Mesothelial cell of epicardium (in vitro differentiated cells): ENCODE results near the gene DDX1. TPM values are rescaled to one million over a fixed set of nuclear protein-coding genes. Genes with fewer than 3 reads are reported as not detected.

Experiments used
- DNase-seq, 2 experiments: peaks; one replicate each; pipeline ENCODE4 v3.0.0; 2021; ENCODE audit warnings: low spot score in 2 of 2; ENCODE audit not compliant: unreplicated experiment in 2 of 2
- H3K27ac Mint-ChIP-seq: 2 replicates; pipeline ENCODE4 v1.8.0; 2021; ENCODE audit warnings: mixed read lengths
- H3K27me3 Mint-ChIP-seq: 2 replicates; pipeline ENCODE4 v1.8.0; 2021; ENCODE audit warnings: low read depth, mixed read lengths
- H3K36me3 Mint-ChIP-seq: 2 replicates; pipeline ENCODE4 v1.8.0; 2021; ENCODE audit warnings: mixed read lengths
- H3K4me1 Mint-ChIP-seq: 2 replicates; pipeline ENCODE4 v1.8.0; 2021; ENCODE audit warnings: mixed read lengths
- H3K4me3 Mint-ChIP-seq: 2 replicates; pipeline ENCODE4 v1.8.0; 2021; ENCODE audit warnings: mild to moderate bottlenecking, moderate library complexity, mixed read lengths
- H3K9me3 Mint-ChIP-seq: 2 replicates; pipeline ENCODE4 v1.8.0; 2021; ENCODE audit warnings: mixed read lengths
- total RNA-seq: library from RNA; stranded (reverse); gene quantifications from 3 replicates; pipeline ENCODE4 v1.2.1, GENCODE V29; 2021
- TF ChIP-seq, protein P1 (sequence below): fragments of 200-600 bp; sonication (generic); IDR thresholded peaks from one replicate; pipeline ENCODE4 v1.5.0; 2021; ENCODE audit warnings: antibody characterized with exemption; ENCODE audit not compliant: unreplicated experiment

The DDX1 gene
- total RNA-seq, 1 donor from 2014 or later = 88.9 TPM

DNA sequence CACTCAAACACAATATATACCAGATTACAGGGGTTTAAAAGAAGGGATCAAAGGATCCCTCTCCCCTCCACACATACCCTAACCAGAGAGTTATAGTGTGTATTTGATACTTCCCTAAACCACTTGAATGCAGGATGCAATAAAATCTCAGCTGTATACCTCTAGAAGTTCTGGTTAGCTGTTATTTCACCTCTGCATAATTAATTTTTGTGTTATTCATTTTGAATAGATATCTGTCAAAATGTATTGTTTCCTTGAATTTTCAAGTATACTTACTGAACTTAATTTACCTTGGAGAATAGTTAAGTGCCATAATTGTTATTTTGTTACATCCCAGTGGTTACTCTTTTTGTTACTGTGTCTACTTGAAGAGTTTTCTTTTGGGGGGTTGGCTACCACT is 34.5 kb downstream of the DDX1 start:
- no peak for DNase-seq
- H3K4me1 Mint-ChIP-seq = peaks cover 6% of the 10 kb centered on the region
- H3K36me3 Mint-ChIP-seq = peaks cover 48% of the 10 kb centered on the region
- H3K27me3 Mint-ChIP-seq = no peaks in the 10 kb centered on the region
- H3K9me3 Mint-ChIP-seq = peaks cover 8% of the 10 kb centered on the region
- TF ChIP-seq, protein P1, sequence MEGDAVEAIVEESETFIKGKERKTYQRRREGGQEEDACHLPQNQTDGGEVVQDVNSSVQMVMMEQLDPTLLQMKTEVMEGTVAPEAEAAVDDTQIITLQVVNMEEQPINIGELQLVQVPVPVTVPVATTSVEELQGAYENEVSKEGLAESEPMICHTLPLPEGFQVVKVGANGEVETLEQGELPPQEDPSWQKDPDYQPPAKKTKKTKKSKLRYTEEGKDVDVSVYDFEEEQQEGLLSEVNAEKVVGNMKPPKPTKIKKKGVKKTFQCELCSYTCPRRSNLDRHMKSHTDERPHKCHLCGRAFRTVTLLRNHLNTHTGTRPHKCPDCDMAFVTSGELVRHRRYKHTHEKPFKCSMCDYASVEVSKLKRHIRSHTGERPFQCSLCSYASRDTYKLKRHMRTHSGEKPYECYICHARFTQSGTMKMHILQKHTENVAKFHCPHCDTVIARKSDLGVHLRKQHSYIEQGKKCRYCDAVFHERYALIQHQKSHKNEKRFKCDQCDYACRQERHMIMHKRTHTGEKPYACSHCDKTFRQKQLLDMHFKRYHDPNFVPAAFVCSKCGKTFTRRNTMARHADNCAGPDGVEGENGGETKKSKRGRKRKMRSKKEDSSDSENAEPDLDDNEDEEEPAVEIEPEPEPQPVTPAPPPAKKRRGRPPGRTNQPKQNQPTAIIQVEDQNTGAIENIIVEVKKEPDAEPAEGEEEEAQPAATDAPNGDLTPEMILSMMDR = no peak
- H3K4me3 Mint-ChIP-seq = no peak overlapping the region
- no peak overlapping the region for H3K27ac Mint-ChIP-seq

DNA sequence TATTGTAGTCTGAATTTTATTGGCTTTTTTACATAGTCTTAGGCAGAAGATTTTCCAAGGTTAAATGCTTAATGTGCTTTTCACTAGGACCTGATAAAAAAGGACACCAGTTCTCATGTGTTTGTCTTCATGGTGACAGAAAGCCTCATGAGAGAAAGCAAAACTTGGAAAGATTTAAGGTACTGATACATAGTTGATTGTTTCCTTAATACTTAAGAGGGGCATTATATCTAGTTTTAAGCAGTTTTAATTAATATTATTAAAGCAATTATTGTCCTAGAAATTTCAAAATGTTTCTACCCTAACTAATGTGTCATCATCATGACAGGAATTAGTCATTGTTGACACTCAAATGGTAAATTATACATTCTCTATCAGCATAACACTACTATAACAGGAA is 35.3 kb downstream of the DDX1 start:
- peaks cover 54% of the 10 kb centered on the region for H3K36me3 Mint-ChIP-seq
- TF ChIP-seq, protein P1 = no peak
- H3K4me3 Mint-ChIP-seq = no peak overlapping the region
- no peak overlapping the region for H3K27ac Mint-ChIP-seq
- H3K4me1 Mint-ChIP-seq = peaks cover 6% of the 10 kb centered on the region
- H3K9me3 Mint-ChIP-seq = peaks cover 8% of the 10 kb centered on the region
- no peak for DNase-seq
- H3K27me3 Mint-ChIP-seq = no peaks in the 10 kb centered on the region

DNA sequence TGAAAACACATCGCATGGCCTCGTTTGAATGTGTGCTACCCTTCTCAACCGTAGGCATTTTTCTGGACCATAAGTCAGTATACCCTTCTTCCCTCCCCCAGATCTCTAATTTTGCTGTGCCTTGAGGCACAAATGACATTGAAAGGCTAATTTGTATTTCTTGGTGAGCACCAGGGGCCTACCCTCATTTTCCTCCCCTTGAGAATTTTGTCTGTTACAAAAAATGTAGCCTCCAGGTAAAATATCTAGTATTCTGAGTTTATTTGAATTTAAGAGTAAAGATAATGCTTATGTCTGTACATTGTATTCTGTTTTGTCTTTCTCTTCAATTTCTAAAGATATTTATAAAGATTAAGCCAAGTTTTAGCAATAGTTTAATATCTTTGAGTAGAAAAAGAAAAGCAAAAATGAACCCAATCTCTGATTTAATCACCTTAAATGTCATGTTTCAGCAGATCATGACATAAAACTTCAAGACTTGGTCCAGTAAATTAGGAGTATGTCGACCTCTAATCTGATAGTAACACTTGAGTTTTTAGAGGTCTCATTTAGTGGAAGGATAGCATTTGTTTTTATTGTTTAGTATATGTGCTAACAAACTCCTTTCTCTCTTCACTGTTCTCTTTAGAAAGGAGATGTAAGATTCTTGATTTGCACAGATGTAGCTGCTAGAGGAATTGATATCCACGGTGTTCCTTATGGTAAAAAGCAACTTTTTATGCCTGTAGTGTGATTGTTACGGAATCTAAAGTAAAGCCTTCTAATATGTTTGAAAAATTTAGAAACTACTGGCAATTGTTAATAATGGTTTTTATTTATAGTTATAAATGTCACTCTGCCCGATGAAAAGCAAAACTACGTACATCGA is 36.4 kb downstream of the DDX1 start:
- Mint-ChIP-seq H3K27ac (peak overlapping the region; percentile 1), H3K36me3 (peaks cover 59% of the 10 kb centered on the region)

DNA sequence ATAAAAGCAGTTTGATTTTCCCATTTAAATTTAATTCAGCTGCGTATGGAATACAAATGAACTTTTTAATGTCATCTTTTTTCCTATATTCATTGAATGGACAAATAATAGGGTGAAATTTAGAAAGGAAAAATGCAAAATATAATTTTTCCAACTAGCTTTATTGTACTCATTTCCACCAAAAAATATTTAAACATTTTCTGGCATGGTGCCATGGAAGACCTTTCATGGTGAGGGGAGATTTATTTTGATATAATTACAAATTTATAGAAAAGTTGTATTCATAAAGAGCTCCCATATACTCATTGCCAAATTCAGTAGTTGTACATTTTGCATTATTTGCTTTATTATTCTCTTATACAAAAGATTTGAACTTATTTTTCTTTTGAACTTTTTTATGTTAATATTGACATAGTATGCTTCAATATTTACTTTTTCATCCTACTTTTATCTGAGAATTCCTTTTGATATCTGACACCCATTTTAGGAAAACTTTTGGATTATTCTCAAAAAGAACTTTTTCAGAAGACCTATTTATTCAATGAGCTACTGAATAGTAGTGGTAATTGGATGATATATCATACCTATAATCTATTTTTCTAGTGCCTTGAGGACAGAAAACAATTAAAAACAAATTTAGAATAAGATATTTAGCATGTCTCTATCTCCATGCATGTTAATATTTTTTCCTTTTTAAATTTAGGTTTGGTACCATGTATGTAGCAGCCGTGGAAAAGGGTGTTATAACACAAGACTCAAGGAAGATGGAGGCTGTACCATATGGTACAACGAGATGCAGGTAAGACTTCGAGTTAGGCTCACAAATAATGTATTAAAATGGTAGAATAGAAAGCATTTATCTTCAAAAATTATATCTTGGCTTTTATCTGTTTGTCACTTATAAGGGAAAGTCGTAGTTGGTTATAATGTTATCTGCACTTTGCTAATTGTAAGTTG is 37.5 kb downstream of the DDX1 start:
- DNase-seq = no peak
- Mint-ChIP-seq H3K4me1 (peaks cover 7% of the 10 kb centered on the region), H3K27me3 (no peaks in the 10 kb centered on the region), H3K36me3 (peaks cover 58% of the 10 kb centered on the region), H3K27ac (no peak overlapping the region), H3K9me3 (peaks cover 4% of the 10 kb centered on the region), H3K4me3 (no peak overlapping the region)
- TF ChIP-seq, protein P1 = no peak

More for the DNA sequence above, 36.4 kb downstream of the DDX1 start:
- Mint-ChIP-seq H3K27me3 (no peaks in the 10 kb centered on the region), H3K4me1 (peaks cover 6% of the 10 kb centered on the region), H3K9me3 (peaks cover 8% of the 10 kb centered on the region), H3K4me3 (no peak overlapping the region)
- TF ChIP-seq, protein P1 = no peak
- DNase-seq = no peak

DNA sequence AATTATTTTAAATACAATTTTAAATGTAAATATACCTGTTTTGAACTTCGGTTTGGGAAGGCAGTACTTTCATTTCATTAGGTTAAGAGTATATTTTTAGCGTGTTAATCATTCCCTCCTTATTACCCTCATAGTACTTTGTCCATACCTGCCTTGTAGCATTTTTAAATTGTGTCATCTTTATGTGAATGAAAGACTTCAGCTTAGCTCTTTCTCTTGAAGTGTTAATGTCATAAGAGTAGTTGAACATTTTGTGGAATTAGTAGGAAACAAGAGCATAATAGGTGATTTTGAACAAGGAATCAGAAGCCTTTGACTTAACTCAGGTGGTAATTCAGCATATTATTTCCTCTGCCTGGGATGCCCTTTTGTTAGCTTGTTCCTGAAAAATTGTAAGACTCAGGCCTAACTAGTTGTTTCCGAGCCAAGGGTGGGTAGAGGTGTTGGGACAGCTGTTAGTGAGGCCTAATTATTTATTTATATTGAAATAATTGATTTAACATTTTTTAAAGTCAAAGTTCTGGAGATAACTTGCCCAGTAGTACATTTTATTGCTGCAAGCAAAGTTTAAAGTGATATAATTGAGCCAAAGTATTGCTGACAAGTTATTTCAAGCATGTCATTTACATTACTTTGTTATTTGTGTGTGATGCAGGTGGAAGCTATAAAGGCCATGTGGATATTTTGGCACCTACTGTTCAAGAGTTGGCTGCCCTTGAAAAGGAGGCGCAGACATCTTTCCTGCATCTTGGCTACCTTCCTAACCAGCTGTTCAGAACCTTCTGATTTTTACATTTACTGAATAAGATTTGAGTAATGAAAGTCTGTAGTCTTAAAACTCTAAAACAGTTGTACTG is 38.7 kb downstream of the DDX1 start:
- no peak overlapping the region for H3K27ac Mint-ChIP-seq
- no peaks in the 10 kb centered on the region for H3K27me3 Mint-ChIP-seq
- no peaks in the 10 kb centered on the region for H3K9me3 Mint-ChIP-seq
- DNase-seq = no peak
- peaks cover 54% of the 10 kb centered on the region for H3K36me3 Mint-ChIP-seq
- H3K4me1 Mint-ChIP-seq = peaks cover 18% of the 10 kb centered on the region
- TF ChIP-seq, protein P1 = no peak
- H3K4me3 Mint-ChIP-seq = no peak overlapping the region
